ACC112 (cell line): ENCODE data around the gene KRTAP4-16.
A peak's percentile ranks its signal among the peaks of the same experiment; 100 is the strongest.
"Not testable (repeated sequence)": the region's sequence is repeated elsewhere in the genome, so short reads cannot be mapped to it uniquely, and the experiment has no call there.

ENCODE experiments used
- H2AFZ ChIP-seq: fragments of 200-600 bp; sonication (generic); one replicate; pipeline ENCODE4 v1.6.0; 2017; ENCODE audit warnings: antibody characterized with exemption, low read length; ENCODE audit not compliant: unreplicated experiment
- H3K27ac ChIP-seq: fragments of 200-600 bp; sonication (generic); 2 replicates; pipeline ENCODE4 v1.5.1; 2014; ENCODE audit warnings: low read depth, mild to moderate bottlenecking, antibody characterized with exemption, low read length, moderate library complexity
- H3K27me3 ChIP-seq: fragments of 200-600 bp; sonication (generic); 2 replicates; pipeline ENCODE4 v1.6.1; 2014; ENCODE audit warnings: mild to moderate bottlenecking, antibody characterized with exemption, low read length, moderate library complexity, mixed read lengths; ENCODE audit not compliant: insufficient read depth
- H3K36me3 ChIP-seq: fragments of 200-600 bp; sonication (generic); 2 replicates; pipeline ENCODE4 v1.6.1; 2016; ENCODE audit warnings: mild to moderate bottlenecking, antibody characterized with exemption, low read length, moderate library complexity, mixed read lengths; ENCODE audit not compliant: insufficient read depth
- H3K4me1 ChIP-seq: fragments of 200-600 bp; sonication (generic); one replicate; pipeline ENCODE4 v1.6.1; 2016; ENCODE audit warnings: low read length, mixed read lengths; ENCODE audit not compliant: insufficient read depth, unreplicated experiment, control insufficient read depth
- H3K4me3 ChIP-seq: fragments of 200-600 bp; sonication (generic); 2 replicates; pipeline ENCODE4 v1.5.1; 2014; ENCODE audit warnings: mild to moderate bottlenecking, low read depth, low read length
- H3K79me2 ChIP-seq: fragments of 200-600 bp; sonication (generic); one replicate; pipeline ENCODE4 v1.6.0; 2016; ENCODE audit warnings: low read length; ENCODE audit not compliant: control insufficient read depth, unreplicated experiment, insufficient read depth

The KRTAP4-16 gene

GRCh38 chr17:41118721-41119120 lies 16.7 kb upstream of the KRTAP4-16 start:
- no peaks in the 10 kb centered on the region for H3K79me2 ChIP-seq
- H3K4me3 ChIP-seq = no peak overlapping the region
- no peak overlapping the region for H2AFZ ChIP-seq
- no peaks in the 10 kb centered on the region for H3K4me1 ChIP-seq
- no peak overlapping the region for H3K27ac ChIP-seq
- H3K36me3 ChIP-seq = no peaks in the 10 kb centered on the region
- H3K27me3 ChIP-seq = no peaks in the 10 kb centered on the region

- not testable (repeated sequence) for H3K79me2 ChIP-seq, H3K4me3 ChIP-seq, H2AFZ ChIP-seq, H3K4me1 ChIP-seq, H3K27ac ChIP-seq, H3K27me3 ChIP-seq, H3K36me3 ChIP-seq
These were observed 15.9 kb upstream of the KRTAP4-16 start, which contains the start of gene KRTAP4-11 for GRCh38 chr17:41117846-41118386. Gene KRTAP4-11 (minus strand): TSS chr17:41118373. CDS start chr17:41118315, 58 bp downstream.

GRCh38 chr17:41116297-41116696 lies 14.3 kb upstream of the KRTAP4-16 start:
- H2AFZ ChIP-seq = no peak overlapping the region
- H3K79me2 ChIP-seq = no peaks in the 10 kb centered on the region
- no peaks in the 10 kb centered on the region for H3K27me3 ChIP-seq
- H3K4me1 ChIP-seq = no peaks in the 10 kb centered on the region
- H3K27ac ChIP-seq = no peak overlapping the region
- H3K4me3 ChIP-seq = no peak overlapping the region
- 0 out of 2 replicates have a peak, but pooled peaks cover 3% of the 10 kb centered on the region for H3K36me3 ChIP-seq

DNA sequence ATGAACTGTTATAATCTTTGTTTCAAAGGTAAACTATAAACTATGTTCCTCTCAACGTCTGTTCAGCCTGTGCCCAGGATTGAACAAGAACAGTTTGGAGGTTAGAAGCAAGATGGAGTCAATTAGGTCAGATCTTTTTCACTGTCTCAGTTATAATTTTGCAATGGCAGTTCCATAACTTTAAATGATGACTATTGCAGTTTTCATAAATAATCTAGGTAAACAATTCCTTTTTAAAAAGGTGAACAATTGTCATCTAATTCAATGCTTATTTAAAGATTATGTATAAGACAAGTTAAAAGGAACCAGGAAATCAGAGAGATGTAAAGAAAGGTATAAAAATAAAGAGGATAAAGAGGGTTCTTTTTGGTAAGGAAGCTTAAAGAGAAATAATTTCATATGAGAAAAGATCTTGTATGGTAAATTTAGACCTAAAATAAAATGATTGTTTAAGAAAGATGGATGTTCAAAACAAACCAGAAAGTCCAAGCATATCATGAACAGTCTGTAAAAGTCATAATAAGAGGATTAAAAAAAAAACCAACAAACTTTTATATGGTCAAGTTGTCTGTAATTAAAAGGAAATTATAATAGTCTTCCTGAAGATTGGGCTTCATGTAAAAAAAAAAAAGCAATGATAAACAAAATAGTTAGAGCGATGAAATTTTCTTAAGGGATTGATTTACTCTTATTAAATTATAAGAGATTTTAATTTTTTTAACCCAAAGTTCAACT lies 9.3 kb upstream of the KRTAP4-16 start:
- Histone ChIP-seq H3K4me3 (no peak overlapping the region), H3K27me3 (no peaks in the 10 kb centered on the region), H3K27ac (no peak overlapping the region), H3K4me1 (no peaks in the 10 kb centered on the region), H3K36me3 (0 out of 2 replicates have a peak, but pooled peaks cover 3% of the 10 kb centered on the region), H3K79me2 (no peaks in the 10 kb centered on the region), H2AFZ (no peak overlapping the region)

GRCh38 chr17:41108728-41109386 lies 6.8 kb upstream of the KRTAP4-16 start:
- not testable (repeated sequence) for H3K79me2 ChIP-seq, H2AFZ ChIP-seq, H3K27me3 ChIP-seq, H3K4me3 ChIP-seq, H3K36me3 ChIP-seq, H3K27ac ChIP-seq, H3K4me1 ChIP-seq

GRCh38 chr17:41107941-41108450 lies 6.0 kb upstream of the KRTAP4-16 start:
- Histone ChIP-seq H3K27me3 (no peaks in the 10 kb centered on the region), H3K36me3 (0 out of 2 replicates have a peak, but pooled peaks cover 3% of the 10 kb centered on the region), H3K79me2 (no peaks in the 10 kb centered on the region), H3K4me3 (no peak overlapping the region), H3K4me1 (peaks cover 12% of the 10 kb centered on the region), H3K27ac (no peak overlapping the region), H2AFZ (no peak overlapping the region)

- not testable (repeated sequence) for H3K4me3 ChIP-seq, H3K79me2 ChIP-seq, H3K36me3 ChIP-seq, H3K27me3 ChIP-seq, H2AFZ ChIP-seq
- peaks cover 12% of the 10 kb centered on the region for H3K4me1 ChIP-seq
- peak within 1 kb of the TSS; percentile 50 for H3K27ac ChIP-seq
These were observed 3.3 kb upstream of the KRTAP4-16 start, which contains the start of gene KRTAP4-9 for GRCh38 chr17:41105347-41105746. Gene KRTAP4-9 (plus strand): TSS chr17:41105389. CDS start chr17:41105389, 0 bp downstream.

DNA sequence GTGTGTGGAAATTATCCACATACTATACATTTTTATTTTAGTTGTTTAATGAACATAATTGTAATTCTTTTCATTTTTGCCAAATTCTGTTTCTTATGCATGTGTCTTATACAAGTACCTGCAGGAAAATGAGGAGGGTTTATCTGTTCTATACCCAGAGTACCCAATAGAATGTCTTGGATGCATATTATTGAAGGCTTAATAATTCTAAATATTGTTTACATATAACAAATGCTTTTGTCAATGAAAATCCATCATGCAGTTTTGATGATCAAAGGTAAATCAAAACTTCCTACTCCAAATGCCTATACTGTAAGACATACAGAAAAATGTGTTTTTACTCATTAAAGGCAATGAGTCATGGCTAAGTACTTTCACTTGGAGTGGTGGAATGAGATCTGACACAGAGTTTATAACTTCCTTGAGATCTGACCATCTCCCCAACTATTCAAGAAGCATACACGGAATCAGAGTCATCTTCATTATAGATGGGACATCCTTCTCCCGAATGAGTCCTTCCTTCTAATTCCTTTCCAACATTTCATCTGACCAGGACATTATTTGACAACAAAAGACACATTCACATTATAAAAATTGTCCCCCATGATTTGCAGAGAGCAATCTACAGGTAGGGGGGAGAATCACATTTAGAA lies 2.5 kb upstream of the KRTAP4-16 start:
- Histone ChIP-seq H3K4me1 (peaks cover 15% of the 10 kb centered on the region), H3K27ac (peak overlapping the region; percentile 50)
- H3K36me3 ChIP-seq, H3K27me3 ChIP-seq, H3K79me2 ChIP-seq, H3K4me3 ChIP-seq, H2AFZ ChIP-seq: not testable (repeated sequence)

DNA sequence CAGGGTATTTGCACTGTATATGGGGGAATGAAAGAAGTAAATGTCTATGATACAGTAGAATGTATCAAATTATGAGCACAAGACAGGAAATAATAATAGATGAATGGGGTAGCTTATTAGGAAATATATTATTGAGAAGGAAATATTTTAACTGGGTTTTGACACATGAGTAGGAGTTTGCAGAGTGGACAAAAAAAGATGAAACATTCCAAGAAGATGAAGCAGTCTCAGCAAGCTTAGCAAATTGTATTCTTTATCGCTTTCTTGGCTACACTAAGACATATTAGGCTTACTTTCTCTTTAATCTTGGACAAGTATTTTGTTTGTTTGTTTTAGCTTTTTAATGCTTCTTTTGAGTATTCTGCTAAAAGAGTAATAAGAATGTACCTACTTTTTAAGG lies 1.9 kb upstream of the KRTAP4-16 start:
- no peaks in the 10 kb centered on the region for H3K36me3 ChIP-seq
- H3K27me3 ChIP-seq = no peaks in the 10 kb centered on the region
- H3K79me2 ChIP-seq = no peaks in the 10 kb centered on the region
- no peak overlapping the region for H3K4me3 ChIP-seq
- H3K27ac ChIP-seq = peak overlapping the region; percentile 50
- no peak overlapping the region for H2AFZ ChIP-seq
- H3K4me1 ChIP-seq = peaks cover 15% of the 10 kb centered on the region

DNA sequence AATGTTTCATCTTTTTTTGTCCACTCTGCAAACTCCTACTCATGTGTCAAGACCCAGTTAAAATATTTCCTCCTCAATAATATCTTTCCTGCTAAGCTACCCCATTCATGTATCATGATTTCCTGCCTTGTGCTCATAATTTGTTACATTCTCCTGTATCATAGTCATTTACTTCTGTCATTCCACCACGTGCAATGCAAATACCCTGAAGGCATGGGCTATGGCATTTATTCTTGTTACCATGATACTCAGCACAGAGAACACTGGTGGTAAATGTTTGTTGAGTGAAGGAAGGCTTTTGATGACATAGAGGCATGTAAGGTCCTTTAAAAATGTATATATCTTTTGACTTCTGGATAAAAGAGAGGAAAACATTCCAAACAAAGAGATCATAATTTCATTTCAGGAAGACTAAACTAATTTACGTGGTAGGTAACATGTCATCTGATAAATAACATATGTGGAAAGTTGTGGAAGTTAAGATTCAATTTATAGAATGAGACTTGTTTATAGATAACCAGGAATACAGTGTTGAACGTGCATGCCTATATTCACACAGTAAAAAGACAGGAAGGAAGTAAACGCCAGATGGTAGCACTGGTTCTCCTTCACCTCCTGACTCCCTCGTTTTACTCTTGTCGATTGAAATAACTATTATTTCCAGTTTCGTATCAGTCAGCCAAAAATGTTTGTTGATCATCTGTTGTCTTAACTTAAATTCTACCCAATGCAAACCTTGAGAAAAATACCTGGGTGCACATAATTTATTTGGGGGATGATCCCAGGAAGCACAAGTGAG lies 2.1 kb downstream of the KRTAP4-16 start:
- peaks cover 21% of the 10 kb centered on the region for H3K4me1 ChIP-seq
- not testable (repeated sequence) for H3K4me3 ChIP-seq, H3K36me3 ChIP-seq, H3K79me2 ChIP-seq, H3K27me3 ChIP-seq, H2AFZ ChIP-seq, H3K27ac ChIP-seq
